Small intestine (tissue), 7 donors: Measurements from ENCODE around the gene STRA8. TPM values are rescaled to one million over a fixed set of nuclear protein-coding genes. Genes with fewer than 3 reads are reported as not detected.

ENCODE experiments used
- DNase-seq, 2 donors: peaks; one replicate each; pipeline versions ENCODE4 v3.0.0 to v3.0.0-alpha.2; 2013
- FAIRE-seq: peaks from 2 replicates; lab custom pipeline; 2012; peaks lifted over from hg19 to GRCh38; lab: Jason Lieb, UNC
- H3K27ac ChIP-seq, 3 donors: one replicate each; pipeline ENCODE4 v1.5.1; 2013; ENCODE audit warnings: low read length in 2 of 3, mild to moderate bottlenecking in 2 of 3, control low read depth in 1 of 3, inconsistent platforms in 1 of 3, low read depth in 1 of 3, moderate library complexity in 1 of 3
- H3K27me3 ChIP-seq, 3 donors: one replicate each; pipeline ENCODE4 v1.6.1; 2013; ENCODE audit warnings: low read length in 3 of 3, inconsistent platforms in 1 of 3; ENCODE audit not compliant: control insufficient read depth in 3 of 3, insufficient read depth in 3 of 3
- H3K36me3 ChIP-seq, 3 donors: one replicate each; pipeline ENCODE4 v1.6.1; 2013; ENCODE audit warnings: low read length in 3 of 3, inconsistent platforms in 1 of 3, low read depth in 1 of 3, mild to moderate bottlenecking in 1 of 3, moderate library complexity in 1 of 3; ENCODE audit not compliant: control insufficient read depth in 3 of 3, insufficient read depth in 2 of 3
- H3K4me1 ChIP-seq, 3 donors: one replicate each; pipeline ENCODE4 v1.6.1; 2013; ENCODE audit warnings: low read length in 2 of 3, inconsistent platforms in 1 of 3, low read depth in 1 of 3, mild to moderate bottlenecking in 1 of 3, moderate library complexity in 1 of 3; ENCODE audit not compliant: control insufficient read depth in 3 of 3, insufficient read depth in 2 of 3
- H3K4me3 ChIP-seq, 3 donors: one replicate each; pipeline ENCODE4 v1.5.1; 2013; ENCODE audit warnings: low read length in 3 of 3, control low read depth in 1 of 3, inconsistent platforms in 1 of 3, low read depth in 1 of 3, mild to moderate bottlenecking in 1 of 3, moderate library complexity in 1 of 3
- H3K9me3 ChIP-seq, 2 donors: one replicate each; pipeline ENCODE4 v1.6.1; 2013; ENCODE audit warnings: low read depth in 1 of 2, low read length in 1 of 2; ENCODE audit not compliant: control insufficient read depth in 2 of 2, insufficient read depth in 1 of 2
- WGBS, 3 donors: extraction: QIAGEN DNeasy Blood & Tissue Kit; methylation state at CpG; one replicate each; pipeline ENCODE4 v1.1.7; 2013; 5-methylcytosine and 5-hydroxymethylcytosine counted together
- polyA plus RNA-seq, 4 donors: library from polyadenylated mRNA; stranded (reverse) in 3 of 4; unstranded in 1 of 4; fragments of 200-250 nt in 3 of 4; fragments of 120-200 nt in 1 of 4; gene quantifications; one replicate each; pipeline versions ENCODE4 v1.2.1 to v1.2.3, GENCODE V29; 2013
- donor health status: healthy with polysubstance abuse.
- donor health status: control.
- donor health status: control.
- donor health status: Bipolar disorder and iron deficiency.
- donor health status: healthy.

The STRA8 gene
- polyA plus RNA-seq, 4 donors, result not detected

DNA sequence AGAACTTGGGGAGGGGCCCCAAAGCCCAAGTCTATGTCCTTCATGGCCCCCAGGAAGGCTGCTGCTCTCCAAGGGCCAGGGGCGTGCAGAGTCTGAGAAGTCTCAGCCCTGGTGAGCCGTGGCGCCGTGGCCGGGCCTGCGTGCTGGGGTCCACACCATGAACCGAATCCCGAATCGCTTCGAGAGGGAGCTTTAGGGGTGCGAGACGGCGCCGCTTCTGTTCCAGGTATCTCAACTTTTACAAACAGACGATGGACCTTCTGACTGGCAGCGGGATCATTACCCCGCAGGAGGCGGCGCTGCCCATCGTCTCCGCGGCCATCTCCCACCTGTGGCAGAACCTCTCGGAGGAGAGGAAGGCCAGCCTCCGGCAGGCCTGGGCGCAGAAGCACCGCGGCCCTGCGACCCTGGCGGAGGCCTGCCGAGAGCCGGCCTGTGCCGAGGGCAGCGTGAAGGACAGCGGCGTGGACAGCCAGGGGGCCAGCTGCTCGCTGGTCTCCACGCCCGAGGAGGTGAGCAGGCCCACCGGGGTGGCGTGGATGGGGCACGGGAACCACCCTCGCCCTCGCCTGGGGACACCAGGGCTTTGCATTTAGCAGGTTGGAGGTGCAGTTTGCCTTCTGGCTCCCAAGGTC is 12.7 kb downstream of the STRA8 start:
- Histone ChIP-seq H3K9me3 (no peaks in the 10 kb centered on the region), H3K36me3 (no peaks in the 10 kb centered on the region), H3K4me3 (no peak overlapping the region), H3K27me3 (peaks cover 0 to 11% (median 0%) of the 10 kb centered on the region in 3 donors), H3K4me1 (no peaks in the 10 kb centered on the region), H3K27ac (no peak overlapping the region)
- 97% methylated on average over 36 to 43 of the region's 43 CpGs for WGBS, 3 donors
- no peak for DNase-seq
- no peak for FAIRE-seq

- H3K4me3 ChIP-seq, result no peak overlapping the region
- H3K27ac ChIP-seq, result no peak overlapping the region
- H3K4me1 ChIP-seq, result no peaks in the 10 kb centered on the region
- H3K9me3 ChIP-seq, result no peaks in the 10 kb centered on the region
- DNase-seq (no peak), FAIRE-seq (no peak)
- H3K27me3 ChIP-seq, result peaks cover 0 to 3% (median 0%) of the 10 kb centered on the region in 3 donors
- 93 to 94% (median 94%) methylated on average over 22 of the region's 22 CpGs for WGBS, 3 donors
- H3K36me3 ChIP-seq, result no peaks in the 10 kb centered on the region
Measured at GRCh38 chr7:135247746-135248471, 14.3 kb downstream of the STRA8 start.

- H3K4me3 ChIP-seq, result no peak overlapping the region
- no peaks in the 10 kb centered on the region for H3K27me3 ChIP-seq
- no peak for DNase-seq
- WGBS, 3 donors, result 78 to 86% (median 84%) methylated on average over 3 of the region's 3 CpGs
- no peak for FAIRE-seq
- no peaks in the 10 kb centered on the region for H3K4me1 ChIP-seq
- no peaks in the 10 kb centered on the region for H3K9me3 ChIP-seq
- H3K27ac ChIP-seq, result no peak overlapping the region
- no peaks in the 10 kb centered on the region for H3K36me3 ChIP-seq
Measured at GRCh38 chr7:135248546-135248945, 14.9 kb downstream of the STRA8 start.

- 88 to 89% (median 88%) methylated on average over 4 of the region's 4 CpGs for WGBS, 3 donors
- FAIRE-seq, result no peak
Measured at GRCh38 chr7:135251496-135252391, 18.1 kb downstream of the STRA8 start.

DNA sequence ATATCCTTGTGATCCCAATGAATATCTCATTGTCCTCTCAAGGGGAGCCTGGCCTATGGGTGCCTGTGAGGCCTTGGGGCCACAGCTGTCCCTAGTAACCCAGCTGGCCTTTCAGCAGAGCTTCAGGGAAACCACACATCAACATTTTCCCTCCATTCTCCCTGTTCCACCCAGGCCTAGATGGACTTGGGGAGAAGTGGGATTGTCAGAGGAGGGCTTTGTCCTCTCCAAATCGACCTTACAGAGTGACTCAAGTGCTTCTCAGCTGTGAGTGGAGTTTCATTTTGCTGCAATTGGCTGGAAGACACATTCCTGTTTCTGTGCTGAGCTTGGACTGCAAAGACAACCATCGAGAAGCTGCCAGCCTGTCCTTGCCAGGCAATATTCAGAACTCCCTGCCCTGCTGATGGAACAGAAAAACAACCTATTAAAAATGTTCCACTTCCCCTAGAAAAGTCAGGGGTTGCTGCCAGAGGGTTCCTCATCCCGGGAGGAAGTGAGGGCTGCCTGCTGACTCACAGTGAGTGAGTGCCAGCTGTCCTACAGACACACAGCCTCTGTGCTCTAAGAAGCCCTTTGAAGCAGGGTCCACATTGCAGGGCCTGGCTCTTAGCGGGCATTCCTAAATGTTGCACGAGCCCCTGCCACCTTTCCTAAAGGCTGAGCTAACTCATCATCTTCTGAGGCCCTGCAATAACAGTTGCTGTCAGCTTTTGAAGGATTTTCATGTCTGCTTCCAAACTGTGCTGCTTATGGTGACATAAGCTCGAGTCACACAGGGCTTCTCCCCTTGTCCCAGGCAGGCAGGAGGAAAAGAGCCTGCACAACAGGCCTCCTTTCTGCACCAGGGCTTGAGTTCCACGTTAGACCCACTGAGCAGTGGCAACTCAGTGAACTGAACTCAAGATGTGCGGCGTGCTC is 20.5 kb downstream of the STRA8 start:
- DNase-seq, result peak in 1 of 2 donors; percentile 4

More at GRCh38 chr7:135251496-135252391, 18.1 kb downstream of the STRA8 start:
- H3K27ac ChIP-seq, result no peak overlapping the region
- no peak for DNase-seq
- no peaks in the 10 kb centered on the region for H3K27me3 ChIP-seq
- no peaks in the 10 kb centered on the region for H3K36me3 ChIP-seq
- H3K9me3 ChIP-seq, result no peaks in the 10 kb centered on the region
- H3K4me1 ChIP-seq, result no peaks in the 10 kb centered on the region
- no peak overlapping the region for H3K4me3 ChIP-seq

DNA sequence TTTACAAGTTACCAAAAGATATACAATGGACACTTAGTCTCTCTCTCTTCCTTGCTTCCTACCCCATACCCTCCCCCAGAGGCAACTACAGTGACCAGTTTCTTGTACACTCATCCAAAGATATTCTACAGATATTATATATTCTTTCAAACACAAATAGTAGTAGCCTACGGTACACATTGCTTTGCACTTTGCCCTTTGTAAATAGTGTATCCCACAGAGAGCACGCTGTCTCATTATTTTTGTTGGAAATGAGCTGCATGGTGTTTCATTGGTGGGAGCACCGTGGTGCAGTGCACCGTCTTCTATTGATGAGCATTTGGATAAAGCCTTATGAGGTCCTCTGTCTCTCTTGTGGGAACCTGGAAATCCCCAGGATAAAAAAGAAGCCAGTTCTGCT is 24.2 kb downstream of the STRA8 start:
- peaks cover 0 to 6% (median 0%) of the 10 kb centered on the region in 3 donors for H3K27me3 ChIP-seq
- no peak overlapping the region for H3K27ac ChIP-seq
- WGBS, 3 donors, result 35 to 53% (median 37%) methylated on average over 4 of the region's 4 CpGs
- H3K9me3 ChIP-seq, result no peaks in the 10 kb centered on the region
- H3K4me1 ChIP-seq, result no peaks in the 10 kb centered on the region
- DNase-seq, result no peak
- FAIRE-seq, result no peak
- no peaks in the 10 kb centered on the region for H3K36me3 ChIP-seq
- H3K4me3 ChIP-seq, result no peak overlapping the region

More for the DNA sequence above, 20.5 kb downstream of the STRA8 start:
- 40 to 42% (median 42%) methylated on average over 9 of the region's 9 CpGs for WGBS, 3 donors
- Histone ChIP-seq H3K4me1 (no peaks in the 10 kb centered on the region), H3K36me3 (no peaks in the 10 kb centered on the region), H3K27me3 (no peaks in the 10 kb centered on the region), H3K4me3 (no peak overlapping the region), H3K27ac (peak overlapping the region in 1 of 3 donors; percentile 41), H3K9me3 (no peaks in the 10 kb centered on the region)
- no peak for FAIRE-seq

GRCh38 chr7:135258585-135258984 is 24.9 kb downstream of the STRA8 start:
- no peak for DNase-seq
- Histone ChIP-seq H3K27me3 (peaks cover 0 to 6% (median 0%) of the 10 kb centered on the region in 3 donors), H3K36me3 (no peaks in the 10 kb centered on the region), H3K4me1 (no peaks in the 10 kb centered on the region), H3K4me3 (no peak overlapping the region), H3K9me3 (peaks cover 0 to 4% of the 10 kb centered on the region in 2 donors), H3K27ac (no peak overlapping the region)
- 77 to 88% (median 79%) methylated on average over 3 of the region's 3 CpGs for WGBS, 3 donors
- FAIRE-seq, result no peak
